ENCODE results near the gene ARHGEF10L.

The ARHGEF10L gene

DNA sequence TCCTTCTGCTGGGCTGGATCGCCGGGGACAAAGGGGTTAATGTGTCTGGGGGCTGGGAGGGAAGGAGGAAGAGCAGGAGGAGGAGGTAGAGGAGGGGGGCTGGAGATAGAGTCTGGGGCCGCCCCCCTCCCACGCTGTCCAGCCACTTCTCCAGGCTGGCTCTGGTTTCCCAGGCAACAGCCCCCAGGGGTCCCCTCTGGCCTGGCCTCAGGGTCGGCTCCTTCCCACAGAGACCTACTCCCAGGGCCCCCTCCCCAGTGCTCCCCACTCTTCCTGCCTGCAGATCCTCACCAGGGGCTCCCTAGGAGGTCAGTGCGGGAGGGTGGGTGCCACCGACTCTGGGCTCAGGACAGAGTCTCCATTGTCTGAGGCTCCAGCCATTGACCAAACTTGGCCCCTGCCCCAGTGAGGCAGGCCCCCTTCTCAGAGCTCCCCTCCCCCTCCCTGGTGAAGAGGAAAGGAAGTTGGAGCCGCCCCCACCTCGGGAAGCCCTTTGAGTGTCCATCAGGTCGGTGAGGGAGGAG, 34.1 kb downstream of the ARHGEF10L start:
- Histone ChIP-seq H3K9me3 (replicated peaks in 1 of 11) (no peaks in the 10 kb centered on the region), H3K4me2 (peak overlapping the region; percentile 62 to 94 (median 89)), H3K36me3 (no peaks in the 10 kb centered on the region), H3K27me3 (no peaks in the 10 kb centered on the region), H3K9ac (peak overlapping the region in 10 of 11 experiments; percentile 12 to 61 (median 44); a peak in 17 of 22 replicates), H3K27ac (peak overlapping the region in 10 of 11 experiments; percentile 20 to 89 (median 50); a peak in 18 of 22 replicates), H3K4me1 (peaks cover 79 to 94% (median 82%) of the 10 kb centered on the region in 10 experiments), H4K20me1 (peaks cover 10 to 93% (median 50%) of the 10 kb centered on the region in 11 experiments; a peak in 15 of 22 replicates), H3K4me3 (no peak overlapping the region; a peak in 1 of 20 replicates)
- no peak for TF ChIP-seq Cebpa-rat (IDR thresholded peaks at IDR 0.05)

DNA sequence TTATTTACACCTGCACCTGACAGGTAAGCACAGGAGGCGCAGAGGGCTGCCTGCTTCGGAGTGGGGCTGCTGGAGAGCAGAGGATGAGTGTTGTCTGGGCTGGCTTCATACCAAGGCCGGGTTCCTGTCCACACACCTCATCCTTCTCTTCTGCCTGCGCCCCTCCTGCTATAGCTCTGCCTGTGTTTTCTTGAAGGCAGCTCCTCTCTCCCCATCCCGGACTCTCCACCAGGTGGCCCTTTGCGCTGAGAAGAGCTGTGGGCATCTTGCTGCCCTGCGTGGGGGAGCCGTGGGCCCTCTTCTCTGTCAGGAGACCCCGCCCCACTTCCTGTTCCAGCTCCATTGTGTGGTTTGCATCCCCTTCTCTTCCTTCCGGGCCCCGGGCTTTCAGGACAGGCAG, 35.0 kb downstream of the ARHGEF10L start:
- no peak for TF ChIP-seq Cebpa-rat (IDR thresholded peaks at IDR 0.05)
- Histone ChIP-seq H3K9me3 (replicated peaks in 1 of 11) (no peaks in the 10 kb centered on the region), H3K27ac (peak overlapping the region in 10 of 11 experiments; percentile 0 to 89 (median 54); a peak in 16 of 22 replicates), H4K20me1 (peaks cover 10 to 89% (median 54%) of the 10 kb centered on the region in 11 experiments; a peak in 16 of 22 replicates), H3K4me1 (peaks cover 77 to 94% (median 79%) of the 10 kb centered on the region in 10 experiments), H3K27me3 (no peaks in the 10 kb centered on the region), H3K4me3 (0 out of 20 replicates have a peak overlapping the region, but pooled peaks of 1 of the 10 experiments have one; percentile 4), H3K4me2 (peak overlapping the region; percentile 62 to 94 (median 89)), H3K9ac (peak overlapping the region in 10 of 11 experiments; percentile 1 to 42 (median 19); a peak in 12 of 22 replicates), H3K36me3 (no peaks in the 10 kb centered on the region)

DNA sequence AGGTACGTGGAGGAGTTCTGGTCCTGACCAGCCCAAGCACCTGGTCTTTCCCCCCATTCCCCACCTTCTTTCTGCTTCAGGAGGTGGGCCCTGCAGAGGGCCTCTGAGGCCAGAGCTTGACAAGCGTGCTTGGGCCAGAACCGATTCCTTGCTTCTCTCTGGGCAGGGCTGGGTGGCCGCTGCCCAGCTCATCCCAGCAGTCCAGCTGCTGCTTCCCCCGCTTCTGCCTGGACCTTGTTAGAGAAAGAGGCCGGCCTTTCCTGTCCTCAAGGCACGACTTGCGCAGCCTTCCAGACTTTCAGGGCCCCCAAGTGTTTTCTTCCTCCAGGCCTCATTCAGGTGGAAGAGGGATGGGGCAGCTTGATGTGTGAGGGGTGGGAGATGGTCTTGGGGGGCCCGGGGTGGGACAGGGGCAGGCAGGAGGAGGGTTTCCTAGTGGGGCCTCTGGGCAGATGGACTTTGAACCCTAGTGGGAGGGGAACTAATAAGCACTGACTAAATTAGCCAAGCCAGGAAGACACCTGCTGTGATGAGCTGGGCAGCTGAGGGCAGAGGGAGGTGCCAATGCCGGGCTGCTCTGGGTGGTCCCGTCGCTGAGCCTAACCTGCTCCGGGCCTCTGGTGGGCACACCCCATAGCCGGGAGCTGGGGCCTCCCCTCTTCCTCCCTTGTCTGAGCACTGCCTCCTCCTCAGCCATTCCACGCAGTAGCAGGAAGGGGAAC, 36.5 kb downstream of the ARHGEF10L start:
- Histone ChIP-seq H3K9me3 (replicated peaks in 1 of 11) (no peaks in the 10 kb centered on the region), H3K9ac (peak overlapping the region in 1 of 11 experiments; percentile 37; a peak in 1 of 22 replicates), H3K27me3 (no peaks in the 10 kb centered on the region), H3K27ac (peak overlapping the region in 5 of 11 experiments; percentile 10 to 89 (median 43); a peak in 6 of 22 replicates), H3K4me1 (peaks cover 77 to 94% (median 79%) of the 10 kb centered on the region in 10 experiments), H3K4me2 (peak overlapping the region; percentile 4 to 94 (median 62); a peak in 18 of 22 replicates), H3K4me3 (no peak overlapping the region), H4K20me1 (peaks cover 15 to 87% (median 60%) of the 10 kb centered on the region in 11 experiments; a peak in 16 of 22 replicates), H3K36me3 (peaks cover 0 to 7% (median 0%) of the 10 kb centered on the region in 11 experiments; a peak in 3 of 22 replicates)
- TF ChIP-seq Cebpa-rat (IDR thresholded peaks at IDR 0.05), result no peak

DNA sequence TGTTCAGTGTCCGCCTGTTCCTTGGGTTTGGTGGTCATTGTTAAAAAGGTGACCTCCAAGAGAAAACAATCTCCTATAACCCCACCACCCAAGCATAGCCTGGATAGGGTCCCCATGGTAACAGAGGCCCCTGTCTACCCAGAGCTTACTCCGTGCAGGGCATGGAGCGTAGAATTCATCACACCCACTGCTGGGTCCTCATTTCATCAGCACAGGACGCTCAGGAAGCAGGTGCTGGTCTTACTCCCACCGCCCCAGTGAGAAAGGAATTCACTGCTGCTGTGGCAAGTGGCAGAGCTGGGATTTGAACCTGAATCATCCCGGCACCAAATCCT, 37.0 kb downstream of the ARHGEF10L start:
- Histone ChIP-seq H3K4me2 (peak overlapping the region in 10 of 11 experiments; percentile 4 to 93 (median 43); a peak in 14 of 22 replicates), H3K27ac (peak overlapping the region in 3 of 11 experiments; percentile 12 to 62 (median 43); a peak in 3 of 22 replicates), H3K27me3 (no peaks in the 10 kb centered on the region), H3K4me1 (peaks cover 77 to 94% (median 80%) of the 10 kb centered on the region in 10 experiments), H3K36me3 (peaks cover 0 to 7% (median 0%) of the 10 kb centered on the region in 11 experiments; a peak in 3 of 22 replicates), H3K9ac (peak overlapping the region in 1 of 11 experiments; percentile 37; a peak in 1 of 22 replicates), H4K20me1 (peaks cover 15 to 87% (median 60%) of the 10 kb centered on the region in 11 experiments; a peak in 16 of 22 replicates), H3K9me3 (replicated peaks in 1 of 11) (no peaks in the 10 kb centered on the region), H3K4me3 (no peak overlapping the region)
- TF ChIP-seq Cebpa-rat (IDR thresholded peaks at IDR 0.05), result no peak

DNA sequence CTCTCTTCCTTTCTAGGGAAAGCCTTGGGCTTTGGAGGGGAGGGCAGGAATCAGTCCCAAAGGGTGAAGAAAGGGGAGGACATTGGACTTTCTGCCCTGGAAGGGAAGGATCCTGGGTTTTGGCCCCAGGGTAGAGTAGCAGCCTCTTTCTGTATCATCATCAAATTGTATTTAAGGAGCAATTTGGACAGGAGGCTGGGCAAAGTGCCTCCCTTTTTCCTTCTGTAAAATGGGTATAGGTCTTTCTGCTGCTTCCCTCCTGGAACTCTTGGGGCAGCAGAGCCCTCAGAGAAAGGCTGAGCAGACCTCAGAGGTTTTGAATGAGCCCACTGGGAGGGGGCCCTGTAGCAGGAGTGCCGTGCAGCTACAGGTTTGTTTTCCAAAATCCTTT, 38.4 kb downstream of the ARHGEF10L start:
- Histone ChIP-seq H3K9ac (peak overlapping the region in 1 of 11 experiments; percentile 26; a peak in 1 of 22 replicates), H3K27ac (peak overlapping the region in 3 of 11 experiments; percentile 14 to 88 (median 37); a peak in 2 of 22 replicates), H4K20me1 (peaks cover 12 to 82% (median 55%) of the 10 kb centered on the region in 11 experiments; a peak in 16 of 22 replicates), H3K9me3 (replicated peaks in 1 of 11) (no peaks in the 10 kb centered on the region), H3K4me3 (no peak overlapping the region), H3K27me3 (no peaks in the 10 kb centered on the region), H3K36me3 (peaks cover 0 to 11% (median 0%) of the 10 kb centered on the region in 11 experiments; a peak in 3 of 22 replicates), H3K4me1 (peaks cover 77 to 94% (median 80%) of the 10 kb centered on the region in 10 experiments), H3K4me2 (no peak overlapping the region)
- TF ChIP-seq Cebpa-rat (IDR thresholded peaks at IDR 0.05), result no peak

GRCh38 chr1:17579951-17580939, 40.7 kb downstream of the ARHGEF10L start:
- Histone ChIP-seq H3K9me3 (replicated peaks in 1 of 11) (no peaks in the 10 kb centered on the region), H4K20me1 (peaks cover 5 to 64% (median 41%) of the 10 kb centered on the region in 11 experiments; a peak in 14 of 22 replicates), H3K4me1 (peaks cover 59 to 81% (median 71%) of the 10 kb centered on the region in 10 experiments), H3K27me3 (no peaks in the 10 kb centered on the region), H3K4me3 (no peak overlapping the region; a peak in 2 of 20 replicates), H3K9ac (peak overlapping the region in 8 of 11 experiments; percentile 4 to 75 (median 44); a peak in 10 of 22 replicates), H3K27ac (peak overlapping the region in 9 of 11 experiments; percentile 12 to 88 (median 56); a peak in 16 of 22 replicates), H3K36me3 (peaks cover 0 to 27% (median 16%) of the 10 kb centered on the region in 11 experiments; a peak in 12 of 22 replicates), H3K4me2 (peak overlapping the region; percentile 51 to 87 (median 81))
- no peak for TF ChIP-seq Cebpa-rat (IDR thresholded peaks at IDR 0.05)

GRCh38 chr1:17581389-17582123, 42.1 kb downstream of the ARHGEF10L start:
- H3K4me2 ChIP-seq, result peak overlapping the region; percentile 51 to 87 (median 81)
- peaks cover 5 to 63% (median 31%) of the 10 kb centered on the region in 11 experiments; a peak in 12 of 22 replicates for H4K20me1 ChIP-seq
- H3K36me3 ChIP-seq, result peaks cover 0 to 27% (median 17%) of the 10 kb centered on the region in 11 experiments; a peak in 12 of 22 replicates
- H3K27me3 ChIP-seq, result no peaks in the 10 kb centered on the region
- H3K9me3 ChIP-seq (replicated peaks in 1 of 11), result no peaks in the 10 kb centered on the region
- peak overlapping the region in 9 of 11 experiments; percentile 17 to 88 (median 59); a peak in 17 of 22 replicates for H3K27ac ChIP-seq
- H3K4me3 ChIP-seq, result peak overlapping the region in 1 of 10 experiments; percentile 9; a peak in 1 of 20 replicates
- TF ChIP-seq Cebpa-rat (IDR thresholded peaks at IDR 0.05), result peak in 4 of 11 experiments; percentile 8 to 91 (median 51); a peak in 4 of 22 replicates
- H3K4me1 ChIP-seq, result peaks cover 61 to 82% (median 71%) of the 10 kb centered on the region in 10 experiments
- H3K9ac ChIP-seq, result peak overlapping the region in 9 of 11 experiments; percentile 11 to 75 (median 45); a peak in 16 of 22 replicates
